Mesothelial cell of epicardium (in vitro differentiated cells): ENCODE results near the gene TMPRSS9. TPM values are rescaled to one million over a fixed set of nuclear protein-coding genes. Genes with fewer than 3 reads are reported as not detected.

Source experiments
- DNase-seq, 2 experiments: peaks; one replicate each; pipeline ENCODE4 v3.0.0; 2021; ENCODE audit warnings: low spot score in 2 of 2; ENCODE audit not compliant: unreplicated experiment in 2 of 2
- H3K27ac Mint-ChIP-seq: 2 replicates; pipeline ENCODE4 v1.8.0; 2021; ENCODE audit warnings: mixed read lengths
- H3K27me3 Mint-ChIP-seq: 2 replicates; pipeline ENCODE4 v1.8.0; 2021; ENCODE audit warnings: low read depth, mixed read lengths
- H3K36me3 Mint-ChIP-seq: 2 replicates; pipeline ENCODE4 v1.8.0; 2021; ENCODE audit warnings: mixed read lengths
- H3K4me1 Mint-ChIP-seq: 2 replicates; pipeline ENCODE4 v1.8.0; 2021; ENCODE audit warnings: mixed read lengths
- H3K4me3 Mint-ChIP-seq: 2 replicates; pipeline ENCODE4 v1.8.0; 2021; ENCODE audit warnings: mild to moderate bottlenecking, moderate library complexity, mixed read lengths
- H3K9me3 Mint-ChIP-seq: 2 replicates; pipeline ENCODE4 v1.8.0; 2021; ENCODE audit warnings: mixed read lengths
- CTCF ChIP-seq: fragments of 200-600 bp; sonication (generic); IDR thresholded peaks from one replicate; pipeline ENCODE4 v1.5.0; 2021; ENCODE audit warnings: antibody characterized with exemption; ENCODE audit not compliant: unreplicated experiment
- total RNA-seq: library from RNA; stranded (reverse); gene quantifications from 3 replicates; pipeline ENCODE4 v1.2.1, GENCODE V29; 2021

Gene TMPRSS9
- total RNA-seq, 1 donor from 2014 or later = 1.4 TPM

- no peak for DNase-seq
- Mint-ChIP-seq H3K27ac (no peak overlapping the region), H3K4me1 (peaks cover 5% of the 10 kb centered on the region), H3K27me3 (peaks cover 20% of the 10 kb centered on the region), H3K9me3 (no peaks in the 10 kb centered on the region), H3K36me3 (no peaks in the 10 kb centered on the region), H3K4me3 (no peak overlapping the region)
- no peak for TF ChIP-seq CTCF
Observed at GRCh38 chr19:2357279-2358206, 2.5 kb upstream of the TMPRSS9 start.

GRCh38 chr19:2358548-2359173 is 1.4 kb upstream of the TMPRSS9 start:
- H3K4me3 Mint-ChIP-seq = no peak overlapping the region
- H3K27me3 Mint-ChIP-seq = peaks cover 20% of the 10 kb centered on the region
- no peak overlapping the region for H3K27ac Mint-ChIP-seq
- no peak for TF ChIP-seq CTCF
- H3K4me1 Mint-ChIP-seq = peaks cover 5% of the 10 kb centered on the region
- no peak for DNase-seq
- no peaks in the 10 kb centered on the region for H3K36me3 Mint-ChIP-seq
- no peaks in the 10 kb centered on the region for H3K9me3 Mint-ChIP-seq

- no peak for DNase-seq
- Mint-ChIP-seq H3K36me3 (no peaks in the 10 kb centered on the region), H3K27me3 (peaks cover 20% of the 10 kb centered on the region), H3K9me3 (no peaks in the 10 kb centered on the region), H3K27ac (no peak overlapping the region), H3K4me1 (peaks cover 10% of the 10 kb centered on the region), H3K4me3 (peak overlapping the region; percentile 13)
- no peak for TF ChIP-seq CTCF
Observed at GRCh38 chr19:2360833-2361232, 768 bp downstream of the TMPRSS9 start.

GRCh38 chr19:2361246-2362045 is 1.4 kb downstream of the TMPRSS9 start:
- H3K9me3 Mint-ChIP-seq = no peaks in the 10 kb centered on the region
- peaks cover 10% of the 10 kb centered on the region for H3K4me1 Mint-ChIP-seq
- no peak for TF ChIP-seq CTCF
- no peak overlapping the region for H3K4me3 Mint-ChIP-seq
- no peak for DNase-seq
- peaks cover 20% of the 10 kb centered on the region for H3K27me3 Mint-ChIP-seq
- H3K36me3 Mint-ChIP-seq = no peaks in the 10 kb centered on the region
- H3K27ac Mint-ChIP-seq = no peak overlapping the region

GRCh38 chr19:2362046-2362969 is 2.2 kb downstream of the TMPRSS9 start:
- Mint-ChIP-seq H3K9me3 (no peaks in the 10 kb centered on the region), H3K27ac (no peak overlapping the region), H3K4me1 (peaks cover 10% of the 10 kb centered on the region), H3K27me3 (peaks cover 20% of the 10 kb centered on the region), H3K4me3 (no peak overlapping the region), H3K36me3 (no peaks in the 10 kb centered on the region)
- DNase-seq = no peak
- TF ChIP-seq CTCF = no peak
